ENCODE data around the gene FRMD8. TPM values are rescaled to one million over a fixed set of nuclear protein-coding genes. Genes with fewer than 3 reads are reported as not detected.

Gene FRMD8
- total RNA-seq, 6 donors from 2014 or later: 31.4 to 77.5 (median 45.8) TPM

DNA sequence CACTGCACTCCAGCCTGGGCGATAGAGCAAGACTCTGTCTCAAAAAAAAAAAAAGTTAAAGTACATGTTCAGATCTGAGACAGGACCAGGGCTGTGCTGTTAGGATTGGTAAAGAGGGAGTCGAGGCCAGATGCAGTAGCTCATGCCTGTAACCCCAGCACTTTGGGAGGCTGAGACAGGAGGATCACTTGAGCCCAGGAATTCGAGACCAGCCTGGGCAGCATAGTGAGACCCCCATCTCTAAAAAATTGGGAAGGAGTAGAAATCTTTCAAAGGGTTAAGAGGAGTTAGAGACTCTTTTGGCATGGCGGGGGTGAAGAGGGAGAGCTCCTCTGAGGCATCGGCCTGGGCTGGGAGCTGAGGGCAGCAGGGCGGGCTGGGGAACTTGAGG lies 15.8 kb upstream of the FRMD8 start:
- Histone ChIP-seq H3K36me3 (no peaks in the 10 kb centered on the region), H3K9me3 (no peaks in the 10 kb centered on the region), H3K27ac (peak overlapping the region; percentile 39 to 66 (median 54)), H3K4me1 (peaks cover 6 to 20% (median 11%) of the 10 kb centered on the region in 4 donors), H3K27me3 (no peaks in the 10 kb centered on the region), H3K4me3 (no peak overlapping the region)
- DNase-seq (no peak), ATAC-seq (ENCODE audit: low FRiP score in 2 of 2) (no peak)
- TF ChIP-seq POLR2AphosphoS5 (IDR thresholded peaks at IDR 0.05) (no peak), EP300 (IDR thresholded peaks at IDR 0.05) (no peak), POLR2A (IDR thresholded peaks at IDR 0.05) (no peak), CTCF (IDR thresholded peaks at IDR 0.05) (no peak)
- WGBS, 2 donors: 77 to 83% methylated on average over 6 of the region's 6 CpGs

DNA sequence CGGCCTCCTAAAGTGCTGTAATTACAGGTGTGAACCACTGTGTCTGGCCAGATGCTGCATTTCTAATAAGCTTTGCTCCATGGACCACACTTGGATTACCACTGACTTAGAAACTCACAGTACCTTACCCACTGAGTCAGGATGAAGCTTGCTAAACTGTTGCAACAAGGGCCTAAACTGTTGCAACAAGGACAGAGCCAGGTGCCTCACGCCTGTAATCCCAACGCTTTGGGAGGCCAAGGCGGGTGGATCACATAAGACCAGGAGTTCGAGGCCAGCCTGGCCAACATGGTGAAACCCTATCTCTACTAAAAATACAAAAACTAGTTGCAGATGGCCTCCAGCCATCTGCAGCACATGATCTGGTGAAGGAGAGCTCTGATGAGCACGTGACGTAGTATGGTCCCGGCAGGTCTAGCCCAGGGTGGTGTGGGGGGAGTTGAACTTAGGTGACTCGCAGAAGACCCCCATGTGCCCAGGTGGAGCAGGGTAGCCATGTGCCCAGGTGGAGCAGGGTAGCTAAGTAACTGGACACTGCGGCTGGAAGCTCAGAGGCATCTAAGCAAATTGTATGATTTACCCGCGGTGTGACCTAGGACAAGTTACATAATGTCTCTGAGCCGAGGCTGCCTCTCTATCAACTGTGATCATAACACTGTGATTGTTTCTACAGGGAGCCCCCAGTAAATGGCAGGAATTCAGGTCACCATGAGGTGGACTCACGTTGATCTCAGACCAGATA lies 12.4 kb upstream of the FRMD8 start:
- Histone ChIP-seq H3K27me3 (no peaks in the 10 kb centered on the region), H3K9me3 (no peaks in the 10 kb centered on the region), H3K36me3 (no peaks in the 10 kb centered on the region), H3K27ac (no peak overlapping the region), H3K4me1 (peaks cover 4 to 32% (median 10%) of the 10 kb centered on the region in 4 donors), H3K4me3 (no peak overlapping the region)
- DNase-seq: no peak
- WGBS, 2 donors: 87 to 88% methylated on average over 13 to 14 of the region's 14 CpGs
- TF ChIP-seq EP300 (IDR thresholded peaks at IDR 0.05): no peak
- no peak for TF ChIP-seq POLR2AphosphoS5 (IDR thresholded peaks at IDR 0.05)
- TF ChIP-seq CTCF (IDR thresholded peaks at IDR 0.05): no peak
- TF ChIP-seq POLR2A (IDR thresholded peaks at IDR 0.05): no peak
- ATAC-seq (ENCODE audit: low FRiP score in 2 of 2): no peak

- 87 to 90% methylated on average over 8 of the region's 8 CpGs for WGBS, 2 donors
- Histone ChIP-seq H3K4me1 (peaks cover 4 to 40% (median 10%) of the 10 kb centered on the region in 4 donors), H3K9me3 (no peaks in the 10 kb centered on the region), H3K36me3 (no peaks in the 10 kb centered on the region), H3K4me3 (no peak overlapping the region), H3K27ac (no peak overlapping the region), H3K27me3 (no peaks in the 10 kb centered on the region)
- TF ChIP-seq EP300 (IDR thresholded peaks at IDR 0.05) (no peak), CTCF (IDR thresholded peaks at IDR 0.05) (no peak), POLR2AphosphoS5 (IDR thresholded peaks at IDR 0.05) (no peak), POLR2A (IDR thresholded peaks at IDR 0.05) (no peak)
- DNase-seq (no peak), ATAC-seq (ENCODE audit: low FRiP score in 2 of 2) (no peak)
Observed at GRCh38 chr11:65375012-65375411, 11.4 kb upstream of the FRMD8 start.

DNA sequence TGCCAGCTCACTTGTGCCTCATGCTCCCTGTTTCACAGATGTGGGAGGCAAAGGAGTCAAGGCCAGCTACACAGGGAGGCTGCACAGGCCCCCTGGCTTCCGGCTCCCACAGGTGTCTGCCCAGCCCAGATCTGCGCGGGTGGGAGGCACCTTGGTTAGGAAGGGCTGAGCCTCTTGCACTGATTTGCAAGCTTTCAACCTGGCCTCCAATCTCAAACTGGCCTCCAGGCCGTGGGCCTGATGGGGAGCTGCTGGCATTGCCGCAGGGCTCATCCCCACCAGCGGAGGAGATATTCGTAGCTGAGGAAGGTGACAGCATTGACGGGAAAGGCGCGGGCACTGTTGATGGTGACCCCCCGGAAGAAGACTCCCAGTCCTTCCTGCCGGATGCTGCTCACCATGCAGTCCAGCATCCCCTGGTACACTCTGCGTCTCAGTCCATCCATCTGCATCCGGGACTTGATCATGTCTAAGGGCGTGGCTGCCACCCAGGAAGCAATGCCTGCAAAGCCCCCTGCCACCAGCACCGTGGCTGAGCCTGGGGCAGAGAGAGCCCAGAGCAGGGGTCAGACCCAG lies 10.2 kb upstream of the FRMD8 start:
- Histone ChIP-seq H3K4me1 (peaks cover 6 to 44% (median 16%) of the 10 kb centered on the region in 4 donors), H3K27me3 (no peaks in the 10 kb centered on the region), H3K27ac (peak overlapping the region in 1 of 4 donors; percentile 53), H3K36me3 (no peaks in the 10 kb centered on the region), H3K4me3 (no peak overlapping the region), H3K9me3 (no peaks in the 10 kb centered on the region)
- TF ChIP-seq CTCF (IDR thresholded peaks at IDR 0.05) (no peak), POLR2AphosphoS5 (IDR thresholded peaks at IDR 0.05) (no peak), EP300 (IDR thresholded peaks at IDR 0.05) (no peak), POLR2A (IDR thresholded peaks at IDR 0.05) (no peak)
- WGBS, 2 donors: 88 to 92% methylated on average over 15 to 16 of the region's 16 CpGs
- ATAC-seq (ENCODE audit: low FRiP score in 2 of 2) (no peak), DNase-seq (no peak)
